ENCODE measurements around the gene NOL4.

GRCh38 chr18:34248727-34249126 is 24.0 kb upstream of the NOL4 start:
- TF ChIP-seq EZH2 (IDR thresholded peaks at IDR 0.05; ENCODE audit: low read depth) (no peak), CTCF (conservative IDR thresholded peaks at IDR 0.05) (no peak)
